ENCODE measurements around the gene F12. TPM values are rescaled to one million over a fixed set of nuclear protein-coding genes. Genes with fewer than 3 reads are reported as not detected.

F12 gene
- total RNA-seq, 1 experiment from 2014 or later, result 30.0 TPM

- RAD21 ChIA-PET (ENCODE audit: low non-redundant PET in 1 of 2, low total read pairs in 2 of 2, uncharacterized antibody in 2 of 2, unreplicated experiment in 2 of 2), result no interaction called here
- H3K27ac ChIP-seq (ENCODE audit: low read depth, low read length), result no peak overlapping the region
- no peak overlapping the region for H3K9ac ChIP-seq (ENCODE audit: low read length)
- no peaks in the 10 kb centered on the region for H3K9me2 ChIP-seq (ENCODE audit: insufficient read depth)
- TF ChIP-seq SRF (IDR thresholded peaks at IDR 0.05; ENCODE audit: low read depth) (no peak), EZH2phosphoT487 (IDR thresholded peaks at IDR 0.05; ENCODE audit: borderline replicate concordance) (no peak), ATF3 (IDR thresholded peaks at IDR 0.05) (no peak), EZH2 (IDR thresholded peaks at IDR 0.05) (no peak), YY1 (IDR thresholded peaks at IDR 0.05; ENCODE audit: extremely low read depth, insufficient replicate concordance, low read depth, low read length) (no peak), POLR2AphosphoS5 (IDR thresholded peaks at IDR 0.05; ENCODE audit: low read depth, low read length) (no peak), CBX3 (IDR thresholded peaks at IDR 0.05; ENCODE audit: low read depth) (no peak), ZNF274 (IDR thresholded peaks at IDR 0.05; ENCODE audit: low read depth, low read length) (no peak), CEBPB (IDR thresholded peaks at IDR 0.05; ENCODE audit: low read depth) (no peak), MAX (IDR thresholded peaks at IDR 0.05) (no peak), SP1 (IDR thresholded peaks at IDR 0.05; ENCODE audit: low read depth) (no peak)
- CTCF ChIA-PET, result interaction anchor here (3.2 kb wide), 1 partner anchor 14 kb away, joined by 15 read pairs; no protein-coding TSS in a partner anchor
- no peaks in the 10 kb centered on the region for H3K36me3 ChIP-seq (ENCODE audit: control insufficient read depth in 1 of 2, insufficient read depth in 2 of 2, low read length in 2 of 2)
- H2AFZ ChIP-seq (ENCODE audit: low read depth, low read length, poor library complexity, severe bottlenecking), result no peak overlapping the region
- peaks cover 0 to 4% of the 10 kb centered on the region in 2 experiments; a peak in 1 of 4 replicates for H3K9me3 ChIP-seq (ENCODE audit: control insufficient read depth in 1 of 2, insufficient read depth in 1 of 2, low read depth in 1 of 2, low read length in 2 of 2)
- H4K20me1 ChIP-seq (ENCODE audit: insufficient read depth), result no peaks in the 10 kb centered on the region
- intact Hi-C loops (cut with micrococcal nuclease), result no loop called here
- H3K79me2 ChIP-seq (ENCODE audit: insufficient read depth, low read length), result peaks cover 11% of the 10 kb centered on the region
- H3K4me3 ChIP-seq (replicated peaks in 1 of 2; ENCODE audit: low read depth in 1 of 2, low read length in 2 of 2), result no peak overlapping the region
- no peak for ATAC-seq
- no TSS peak for BruUV-seq (replicated peaks)
- POLR2A ChIA-PET, result no interaction called here
- no peak for DNase-seq (ENCODE audit: low read depth, low spot score)
- no peak overlapping the region for H3K4me2 ChIP-seq (ENCODE audit: low read length)
- H3K4me1 ChIP-seq (ENCODE audit: control insufficient read depth in 1 of 2, insufficient read depth in 2 of 2, low read length in 2 of 2), result peaks cover 7 to 17% of the 10 kb centered on the region in 2 experiments
- H3K27me3 ChIP-seq (ENCODE audit: insufficient read depth, low read length), result no peaks in the 10 kb centered on the region
These were observed 54.0 kb downstream of the F12 start for GRCh38 chr5:177355162-177355867.
